Panc1 (cell line): ENCODE measurements around the gene GNA12. TPM values are rescaled to one million over a fixed set of nuclear protein-coding genes. Genes with fewer than 3 reads are reported as not detected.

Source experiments
- ATAC-seq: fragments of 200-7000 bp; cut with Tn5 transposase; 2 replicates; pipeline ENCODE4 v1.9.1; 2020; ENCODE audit warnings: mild to moderate bottlenecking, moderate library complexity
- BruUV-seq: library from RNA; stranded (reverse); fragments of 400-500 nt; replicated peaks from 2 replicates; lab custom pipeline; 2021; lab: Mats Ljungman, UMichigan
- CTCF ChIA-PET: fragments of 300-600 bp; sonication (Branson Sonifier 250); formaldehyde crosslinking; loops from one replicate; lab custom pipeline; 2022; ENCODE audit warnings: antibody characterized with exemption; lab: Charles Lee
- POLR2A ChIA-PET: fragments of 300-600 bp; sonication (Branson Sonifier 250); formaldehyde crosslinking; loops from one replicate; lab custom pipeline; 2022; ENCODE audit warnings: antibody characterized with exemption; lab: Charles Lee
- DNase-seq: peaks from one replicate; pipeline ENCODE4 v3.0.0-alpha.2; 2010; ENCODE audit warnings: low read depth, low spot score
- H3K27ac ChIP-seq: 2 replicates; pipeline ENCODE4 v1.5.1; 2011; ENCODE audit warnings: mild to moderate bottlenecking, low read length, inconsistent platforms
- H3K27me3 ChIP-seq: fragments of 200-500 bp; sonication (Bioruptor generic); 2 replicates; pipeline ENCODE4 v1.6.0; 2014; ENCODE audit warnings: low read length, inconsistent platforms; ENCODE audit not compliant: control insufficient read depth, insufficient read depth
- H3K36me3 ChIP-seq: fragments of 200-500 bp; sonication (Bioruptor generic); 2 replicates; pipeline ENCODE4 v1.5.1; 2014; ENCODE audit warnings: inconsistent platforms, mild to moderate bottlenecking, low read length, moderate library complexity; ENCODE audit not compliant: control insufficient read depth, insufficient read depth
- H3K4me1 ChIP-seq: 2 replicates; pipeline ENCODE4 v1.5.1; 2011; ENCODE audit warnings: inconsistent platforms, mild to moderate bottlenecking, low read length, moderate library complexity; ENCODE audit not compliant: control insufficient read depth, insufficient read depth
- H3K4me3 ChIP-seq, 2 experiments: 2 replicates each; pipeline ENCODE4 v1.5.1; 2011 to 2012; ENCODE audit warnings: low read depth in 2 of 2, low read length in 2 of 2, mild to moderate bottlenecking in 2 of 2, inconsistent platforms in 1 of 2, moderate library complexity in 1 of 2
- H3K9me3 ChIP-seq: fragments of 200-500 bp; sonication (Bioruptor generic); 2 replicates; pipeline ENCODE4 v1.5.1; 2014; ENCODE audit warnings: low read depth, mild to moderate bottlenecking, inconsistent platforms, low read length, moderate library complexity; ENCODE audit not compliant: control insufficient read depth, insufficient read depth
- POLR2AphosphoS5 ChIP-seq: IDR thresholded peaks from 2 replicates; pipeline ENCODE4 v1.6.1; 2012; ENCODE audit warnings: mild to moderate bottlenecking, low read depth, low read length, moderate library complexity
- SIN3A ChIP-seq: IDR thresholded peaks from 2 replicates; pipeline ENCODE4 v1.6.1; 2012; ENCODE audit warnings: low read depth, mild to moderate bottlenecking, low read length, moderate library complexity, borderline replicate concordance; ENCODE audit not compliant: insufficient read depth
- TCF7L2 ChIP-seq: IDR thresholded peaks from 2 replicates; pipeline ENCODE4 v1.6.1; 2011; ENCODE audit warnings: mild to moderate bottlenecking, low read depth, low read length, inconsistent platforms
- in situ Hi-C: cut with HindIII; loops from 2 replicates; pipeline ENCODE4 v1.10.0; 2016; ENCODE audit warnings: low sequenced_read_pairs, low pct_unique_long_range_greater_than_20kb
- intact Hi-C: fragments of 100-400 bp; cut with micrococcal nuclease; formaldehyde crosslinking; loops from one replicate; pipeline ENCODE4 v1.10.0; 2022; ENCODE audit not compliant: unreplicated experiment
- total RNA-seq: library from RNA; stranded (reverse); gene quantifications from one replicate; pipeline ENCODE4 v1.2.1, GENCODE V29; 2021; ENCODE audit not compliant: unreplicated experiment
- TF ChIP-seq, protein P1 (sequence below): fragments of 450-650 bp; IDR thresholded peaks from 2 replicates; pipeline ENCODE4 v1.5.1; 2017; ENCODE audit warnings: mild to moderate bottlenecking
- TF ChIP-seq, protein P2 (sequence below), 2 experiments: IDR thresholded peaks; 2 replicates each; pipeline ENCODE4 v1.6.1; 2011 to 2012; ENCODE audit warnings: low read depth in 2 of 2, control low read depth in 1 of 2, low read length in 1 of 2, mild to moderate bottlenecking in 1 of 2, moderate library complexity in 1 of 2; ENCODE audit not compliant: insufficient read depth in 1 of 2

GNA12 gene
- total RNA-seq, 1 experiment from 2014 or later = 139 TPM

DNA sequence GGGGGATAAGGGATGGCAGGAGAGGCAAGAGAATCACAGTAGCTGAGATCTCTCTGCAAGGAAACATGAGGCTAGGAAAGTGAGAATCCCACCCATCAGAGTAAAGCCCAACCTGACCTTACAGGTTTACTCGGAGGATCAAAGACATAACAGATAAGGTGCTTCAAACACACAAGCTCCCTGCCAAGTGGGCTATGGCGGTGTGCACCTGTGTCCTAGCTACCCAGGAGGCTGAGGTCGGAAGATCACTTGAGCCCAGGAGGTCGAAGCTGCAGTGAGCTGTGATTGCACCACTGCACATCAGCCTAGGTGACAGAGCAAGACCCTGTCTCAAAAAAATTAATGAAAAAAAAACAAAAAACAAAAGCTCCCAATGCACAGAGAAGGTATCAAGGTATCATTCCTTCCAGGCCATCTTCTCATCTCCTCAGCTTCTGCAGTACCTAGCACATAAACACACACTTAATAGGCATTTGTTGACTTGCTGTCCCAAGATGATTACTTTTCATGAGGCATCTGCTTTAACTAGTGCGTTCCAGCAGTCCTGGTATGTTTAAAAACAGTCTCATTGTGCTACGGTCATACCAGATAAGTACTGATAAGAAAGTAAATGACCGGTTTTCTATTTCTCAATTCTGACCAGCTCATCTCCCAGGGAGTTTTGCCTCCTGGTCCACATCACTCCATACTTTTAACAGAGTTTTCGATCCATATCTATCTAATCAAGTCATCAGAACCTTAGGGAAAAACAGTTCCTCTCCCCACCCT lies 13.3 kb downstream of the GNA12 start:
- H3K4me1 ChIP-seq = peaks cover 11% of the 10 kb centered on the region; the same call in 1 of the 2 replicates
- in situ Hi-C loops (no loop called here), intact Hi-C loops (no loop called here)
- no peak overlapping the region for H3K4me3 ChIP-seq
- TF ChIP-seq TCF7L2 = no peak
- TF ChIP-seq, protein P1, sequence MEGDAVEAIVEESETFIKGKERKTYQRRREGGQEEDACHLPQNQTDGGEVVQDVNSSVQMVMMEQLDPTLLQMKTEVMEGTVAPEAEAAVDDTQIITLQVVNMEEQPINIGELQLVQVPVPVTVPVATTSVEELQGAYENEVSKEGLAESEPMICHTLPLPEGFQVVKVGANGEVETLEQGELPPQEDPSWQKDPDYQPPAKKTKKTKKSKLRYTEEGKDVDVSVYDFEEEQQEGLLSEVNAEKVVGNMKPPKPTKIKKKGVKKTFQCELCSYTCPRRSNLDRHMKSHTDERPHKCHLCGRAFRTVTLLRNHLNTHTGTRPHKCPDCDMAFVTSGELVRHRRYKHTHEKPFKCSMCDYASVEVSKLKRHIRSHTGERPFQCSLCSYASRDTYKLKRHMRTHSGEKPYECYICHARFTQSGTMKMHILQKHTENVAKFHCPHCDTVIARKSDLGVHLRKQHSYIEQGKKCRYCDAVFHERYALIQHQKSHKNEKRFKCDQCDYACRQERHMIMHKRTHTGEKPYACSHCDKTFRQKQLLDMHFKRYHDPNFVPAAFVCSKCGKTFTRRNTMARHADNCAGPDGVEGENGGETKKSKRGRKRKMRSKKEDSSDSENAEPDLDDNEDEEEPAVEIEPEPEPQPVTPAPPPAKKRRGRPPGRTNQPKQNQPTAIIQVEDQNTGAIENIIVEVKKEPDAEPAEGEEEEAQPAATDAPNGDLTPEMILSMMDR = no peak
- no peak for TF ChIP-seq SIN3A
- no peak for TF ChIP-seq POLR2AphosphoS5
- TF ChIP-seq, protein P2, sequence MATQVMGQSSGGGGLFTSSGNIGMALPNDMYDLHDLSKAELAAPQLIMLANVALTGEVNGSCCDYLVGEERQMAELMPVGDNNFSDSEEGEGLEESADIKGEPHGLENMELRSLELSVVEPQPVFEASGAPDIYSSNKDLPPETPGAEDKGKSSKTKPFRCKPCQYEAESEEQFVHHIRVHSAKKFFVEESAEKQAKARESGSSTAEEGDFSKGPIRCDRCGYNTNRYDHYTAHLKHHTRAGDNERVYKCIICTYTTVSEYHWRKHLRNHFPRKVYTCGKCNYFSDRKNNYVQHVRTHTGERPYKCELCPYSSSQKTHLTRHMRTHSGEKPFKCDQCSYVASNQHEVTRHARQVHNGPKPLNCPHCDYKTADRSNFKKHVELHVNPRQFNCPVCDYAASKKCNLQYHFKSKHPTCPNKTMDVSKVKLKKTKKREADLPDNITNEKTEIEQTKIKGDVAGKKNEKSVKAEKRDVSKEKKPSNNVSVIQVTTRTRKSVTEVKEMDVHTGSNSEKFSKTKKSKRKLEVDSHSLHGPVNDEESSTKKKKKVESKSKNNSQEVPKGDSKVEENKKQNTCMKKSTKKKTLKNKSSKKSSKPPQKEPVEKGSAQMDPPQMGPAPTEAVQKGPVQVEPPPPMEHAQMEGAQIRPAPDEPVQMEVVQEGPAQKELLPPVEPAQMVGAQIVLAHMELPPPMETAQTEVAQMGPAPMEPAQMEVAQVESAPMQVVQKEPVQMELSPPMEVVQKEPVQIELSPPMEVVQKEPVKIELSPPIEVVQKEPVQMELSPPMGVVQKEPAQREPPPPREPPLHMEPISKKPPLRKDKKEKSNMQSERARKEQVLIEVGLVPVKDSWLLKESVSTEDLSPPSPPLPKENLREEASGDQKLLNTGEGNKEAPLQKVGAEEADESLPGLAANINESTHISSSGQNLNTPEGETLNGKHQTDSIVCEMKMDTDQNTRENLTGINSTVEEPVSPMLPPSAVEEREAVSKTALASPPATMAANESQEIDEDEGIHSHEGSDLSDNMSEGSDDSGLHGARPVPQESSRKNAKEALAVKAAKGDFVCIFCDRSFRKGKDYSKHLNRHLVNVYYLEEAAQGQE (IDR thresholded peaks at IDR 0.05; ENCODE audit: insufficient read depth in 1 of 2, low read depth in 2 of 2, low read length in 1 of 2) = no peak
- DNase-seq (no peak), ATAC-seq (no peak)
- H3K9me3 ChIP-seq = no peaks in the 10 kb centered on the region
- H3K27ac ChIP-seq = no peak overlapping the region
- BruUV-seq = no TSS peak
- CTCF ChIA-PET = no interaction called here
- POLR2A ChIA-PET = interaction anchor here (0.5 to 1.0 kb wide), 3 partner anchors 10 to 1432 kb away, joined by 3 to 10 read pairs (median 6); no protein-coding TSS in a partner anchor
- H3K36me3 ChIP-seq = no peaks in the 10 kb centered on the region; the same call in 1 of the 2 replicates
- H3K27me3 ChIP-seq = no peaks in the 10 kb centered on the region

DNA sequence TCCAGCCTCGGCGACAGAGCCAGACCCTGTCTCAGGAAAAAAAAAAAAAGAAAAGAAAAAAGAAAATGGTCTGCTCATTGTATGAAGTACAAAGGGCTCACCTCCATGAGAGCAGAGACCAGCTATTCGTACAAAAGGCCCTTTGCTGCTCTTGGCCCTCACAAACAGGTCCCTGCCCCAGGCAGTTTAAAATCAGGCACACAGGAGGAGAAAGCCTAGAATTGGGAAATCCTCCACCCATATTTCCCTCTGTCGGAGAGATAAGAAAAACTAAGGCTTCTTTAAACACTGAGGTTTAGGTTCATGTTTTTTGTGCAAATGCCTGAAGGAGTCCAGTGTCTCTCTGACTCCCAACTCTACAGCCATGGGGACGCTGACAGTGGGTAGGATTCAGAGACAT lies 15.1 kb downstream of the GNA12 start:
- peaks cover 25% of the 10 kb centered on the region for H3K4me1 ChIP-seq
- H3K9me3 ChIP-seq = no peaks in the 10 kb centered on the region
- H3K4me3 ChIP-seq = no peak overlapping the region
- BruUV-seq = no TSS peak
- H3K27ac ChIP-seq = no peak overlapping the region
- no peaks in the 10 kb centered on the region for H3K27me3 ChIP-seq
- CTCF ChIA-PET = interaction anchor here (0.6 kb wide), 1 partner anchor 315 kb away, joined by 8 read pairs; no protein-coding TSS in a partner anchor
- H3K36me3 ChIP-seq = no peaks in the 10 kb centered on the region
- no peak for ATAC-seq
- DNase-seq = no peak
- TF ChIP-seq TCF7L2 (no peak), POLR2AphosphoS5 (no peak), SIN3A (no peak)
- TF ChIP-seq, protein P1 = no peak
- TF ChIP-seq, protein P2 (IDR thresholded peaks at IDR 0.05; ENCODE audit: insufficient read depth in 1 of 2, low read depth in 2 of 2, low read length in 1 of 2) = no peak
- intact Hi-C loops (no loop called here), in situ Hi-C loops (no loop called here)
- POLR2A ChIA-PET = interaction anchor here (0.5 to 0.7 kb wide), 2 partner anchors 30 to 759 kb away, joined by 5 to 6 read pairs; no protein-coding TSS in a partner anchor
